Measurements from ENCODE around the gene ISYNA1.

The ISYNA1 gene

DNA sequence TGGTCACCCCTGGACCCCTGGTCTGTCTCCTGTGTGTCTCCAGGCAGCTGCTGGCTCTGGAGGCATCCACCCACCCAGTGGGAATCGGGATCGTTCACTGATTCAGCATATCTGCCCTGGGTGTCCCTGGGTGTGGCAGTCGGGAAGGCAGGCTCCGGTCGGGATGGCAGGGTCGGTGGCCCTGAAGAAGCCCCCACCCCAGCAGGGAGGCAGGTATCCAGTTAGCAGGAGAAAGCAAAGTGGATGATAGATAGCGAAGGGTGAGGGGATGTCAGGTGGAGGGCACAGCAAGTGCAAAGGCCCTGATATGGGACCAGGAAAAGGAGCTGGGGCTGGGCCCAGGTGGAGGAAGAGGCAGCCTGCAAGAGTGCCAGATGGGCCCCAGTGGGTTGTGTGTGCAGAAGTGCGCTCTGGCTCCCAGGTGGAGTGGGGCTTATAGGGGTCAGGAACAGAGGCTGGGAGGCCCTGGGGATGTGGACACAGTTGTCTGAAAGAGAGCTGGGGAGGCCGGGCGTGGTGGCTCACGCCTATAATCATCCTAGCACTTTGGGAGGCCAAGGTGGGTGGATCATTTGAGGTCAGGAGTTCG is 16.5 kb downstream of the ISYNA1 start:
- Histone ChIP-seq H3K27ac (no peak overlapping the region), H3K4me3 (ENCODE audit: low read depth, low read length) (peak overlapping the region; percentile 74), H3K27me3 (replicated peaks) (no peaks in the 10 kb centered on the region), H3K36me3 (replicated peaks) (peaks cover 2% of the 10 kb centered on the region)
- TF ChIP-seq, protein P1, sequence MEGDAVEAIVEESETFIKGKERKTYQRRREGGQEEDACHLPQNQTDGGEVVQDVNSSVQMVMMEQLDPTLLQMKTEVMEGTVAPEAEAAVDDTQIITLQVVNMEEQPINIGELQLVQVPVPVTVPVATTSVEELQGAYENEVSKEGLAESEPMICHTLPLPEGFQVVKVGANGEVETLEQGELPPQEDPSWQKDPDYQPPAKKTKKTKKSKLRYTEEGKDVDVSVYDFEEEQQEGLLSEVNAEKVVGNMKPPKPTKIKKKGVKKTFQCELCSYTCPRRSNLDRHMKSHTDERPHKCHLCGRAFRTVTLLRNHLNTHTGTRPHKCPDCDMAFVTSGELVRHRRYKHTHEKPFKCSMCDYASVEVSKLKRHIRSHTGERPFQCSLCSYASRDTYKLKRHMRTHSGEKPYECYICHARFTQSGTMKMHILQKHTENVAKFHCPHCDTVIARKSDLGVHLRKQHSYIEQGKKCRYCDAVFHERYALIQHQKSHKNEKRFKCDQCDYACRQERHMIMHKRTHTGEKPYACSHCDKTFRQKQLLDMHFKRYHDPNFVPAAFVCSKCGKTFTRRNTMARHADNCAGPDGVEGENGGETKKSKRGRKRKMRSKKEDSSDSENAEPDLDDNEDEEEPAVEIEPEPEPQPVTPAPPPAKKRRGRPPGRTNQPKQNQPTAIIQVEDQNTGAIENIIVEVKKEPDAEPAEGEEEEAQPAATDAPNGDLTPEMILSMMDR (IDR thresholded peaks at IDR 0.05; ENCODE audit: low read depth, low read length, missing control alignments): no peak
- in situ Hi-C loops (cut with HindIII; ENCODE audit: low pct_ligation_motif_present, low sequenced_read_pairs): no loop called here
- no peak for DNase-seq

DNA sequence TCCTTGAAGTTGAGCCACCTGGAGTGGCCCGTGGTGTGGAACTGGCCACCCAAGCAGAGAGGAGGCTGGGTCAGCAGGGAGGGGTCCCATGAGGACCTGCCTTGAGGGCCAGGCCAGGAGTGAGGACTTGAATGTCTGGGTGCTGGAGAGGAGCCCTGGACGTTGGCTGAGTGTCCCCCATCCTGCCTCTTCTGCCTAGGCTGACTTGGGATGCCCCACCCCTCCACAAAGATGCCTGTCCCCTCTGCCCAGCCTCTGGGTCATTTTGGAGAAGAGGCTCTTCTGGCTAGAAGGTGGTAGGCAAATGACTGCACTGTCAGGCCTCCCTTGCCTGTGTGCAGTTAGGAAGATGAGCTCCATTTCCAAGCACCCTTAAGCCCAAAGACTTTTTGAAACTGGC is 17.0 kb downstream of the ISYNA1 start:
- H3K27me3 ChIP-seq (replicated peaks): no peaks in the 10 kb centered on the region
- no peak for DNase-seq
- in situ Hi-C loops (cut with HindIII; ENCODE audit: low pct_ligation_motif_present, low sequenced_read_pairs): no loop called here
- peaks cover 2% of the 10 kb centered on the region for H3K36me3 ChIP-seq (replicated peaks)
- peak overlapping the region; percentile 74 for H3K4me3 ChIP-seq (ENCODE audit: low read depth, low read length)
- TF ChIP-seq, protein P1 (IDR thresholded peaks at IDR 0.05; ENCODE audit: low read depth, low read length, missing control alignments): no peak
- H3K27ac ChIP-seq: no peak overlapping the region

DNA sequence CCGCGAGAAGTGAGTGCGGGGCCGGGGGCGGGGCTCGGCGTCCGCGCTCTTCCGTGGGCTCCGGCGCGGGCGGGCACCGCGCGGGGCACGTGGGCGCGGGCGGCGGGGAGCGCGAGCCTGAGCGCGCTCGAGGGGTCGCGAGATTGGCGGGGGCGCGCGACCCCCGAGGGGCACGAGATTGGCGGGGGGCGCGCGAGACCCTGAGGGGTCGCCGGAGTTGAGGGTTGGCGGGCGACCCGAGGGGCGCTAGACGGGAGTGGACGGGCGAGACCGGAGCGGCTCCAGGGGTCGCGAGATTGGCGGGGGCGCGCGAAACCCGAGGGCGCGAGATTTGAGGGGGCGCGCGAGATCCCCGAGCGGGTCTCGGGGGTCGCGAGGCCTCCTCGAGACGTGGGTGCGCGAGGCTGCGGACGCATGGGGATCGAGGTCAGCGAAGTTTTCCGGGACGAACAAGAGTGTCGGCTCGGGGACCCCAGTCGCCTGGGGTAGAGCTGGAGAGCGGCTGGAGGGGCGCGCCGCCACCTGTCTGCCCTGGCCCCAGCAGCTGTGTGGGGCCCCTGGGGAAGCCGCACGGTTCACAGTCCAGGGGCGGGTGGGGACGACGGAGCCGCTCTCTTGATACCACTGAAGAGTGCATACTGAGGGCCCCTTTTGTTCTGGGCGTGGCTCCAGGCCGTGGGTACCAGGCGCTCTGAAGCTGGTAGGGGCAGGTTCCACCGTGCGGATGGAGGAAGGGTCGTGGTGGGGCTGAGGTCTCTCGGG is 18.1 kb downstream of the ISYNA1 start:
- peak overlapping the region; percentile 44 for H3K27ac ChIP-seq
- in situ Hi-C loops (cut with HindIII; ENCODE audit: low pct_ligation_motif_present, low sequenced_read_pairs): no loop called here
- TF ChIP-seq, protein P1 (IDR thresholded peaks at IDR 0.05; ENCODE audit: low read depth, low read length, missing control alignments): no peak
- H3K36me3 ChIP-seq (replicated peaks): peaks cover 2% of the 10 kb centered on the region
- H3K27me3 ChIP-seq (replicated peaks): no peaks in the 10 kb centered on the region
- H3K4me3 ChIP-seq (ENCODE audit: low read depth, low read length): peak overlapping the region; percentile 74
- DNase-seq: no peak

DNA sequence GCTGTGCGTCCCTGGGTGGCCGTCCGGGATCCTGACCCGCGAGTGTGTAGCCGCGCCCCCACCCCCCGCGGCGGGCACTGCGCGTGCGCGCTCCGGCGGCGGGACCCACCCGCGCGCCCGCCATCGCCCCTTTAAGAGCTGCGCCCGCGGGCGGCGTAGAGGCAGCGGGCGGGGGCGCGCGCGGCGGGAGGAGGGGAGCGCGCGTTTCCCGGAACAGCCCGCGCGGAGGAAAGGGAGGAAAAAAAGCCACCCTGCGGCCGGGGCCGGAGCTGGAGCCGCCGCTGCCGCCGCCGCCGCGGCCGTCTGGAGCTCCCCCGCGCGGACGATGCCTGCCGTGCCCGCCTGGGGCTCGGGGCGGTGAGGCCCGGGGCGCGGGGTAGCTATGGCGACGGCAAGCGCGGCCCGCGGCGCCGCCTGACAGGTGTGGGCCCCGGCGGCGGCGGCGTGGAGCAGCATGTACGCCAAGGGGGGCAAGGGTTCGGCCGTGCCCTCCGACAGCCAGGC is 18.7 kb downstream of the ISYNA1 start, which contains the start of gene SSBP4:
SSBP4 (plus strand) TSS at position 204 of the 504 bp plus-strand sequence; CDS start at position 455, 251 bp downstream.
- TF ChIP-seq, protein P1 (IDR thresholded peaks at IDR 0.05; ENCODE audit: low read depth, low read length, missing control alignments): peak; percentile 19
- Histone ChIP-seq H3K36me3 (replicated peaks) (peaks cover 2% of the 10 kb centered on the region), H3K27ac (peak within 1 kb of the TSS; percentile 98), H3K4me3 (ENCODE audit: low read depth, low read length) (peak within 1 kb of the TSS; percentile 74), H3K27me3 (replicated peaks) (no peaks in the 10 kb centered on the region)
- in situ Hi-C loops (cut with HindIII; ENCODE audit: low pct_ligation_motif_present, low sequenced_read_pairs): no loop called here
- DNase-seq: peak; percentile 53

DNA sequence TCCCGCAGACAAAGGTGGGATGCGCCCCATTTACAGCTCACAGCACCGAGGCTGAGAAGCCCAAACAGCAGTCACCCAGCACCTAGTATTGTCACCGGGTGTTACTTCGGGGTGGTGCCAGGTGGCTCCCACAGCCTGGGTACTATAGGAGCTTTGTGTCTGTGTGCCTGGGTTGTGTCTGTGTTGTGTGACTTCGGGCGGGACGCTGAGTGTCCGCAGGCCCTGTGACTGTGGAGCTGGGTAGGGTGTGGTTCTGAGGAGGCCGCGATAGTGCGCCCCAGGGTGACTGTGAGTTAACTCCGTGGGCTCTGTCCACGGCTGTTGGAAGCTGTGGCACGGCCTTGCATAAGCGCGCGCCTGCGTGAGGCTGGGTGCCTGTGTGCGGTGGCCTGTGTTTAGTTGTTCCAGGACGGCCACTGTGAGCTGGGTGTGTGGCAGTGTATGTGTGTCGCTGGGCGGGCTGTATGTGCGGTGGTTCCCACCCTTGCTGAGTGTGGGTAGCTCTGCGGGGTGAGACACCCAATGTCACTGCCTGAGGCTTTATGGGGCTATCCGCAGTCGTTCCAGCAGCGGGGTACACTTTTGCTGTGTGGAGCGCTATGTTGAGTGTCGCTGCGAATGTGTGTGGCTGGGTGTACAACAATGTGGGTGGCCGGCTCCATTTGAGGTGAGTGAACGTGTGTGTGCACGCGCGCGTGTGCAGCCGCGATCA is 19.3 kb downstream of the ISYNA1 start:
- DNase-seq: no peak
- H3K27ac ChIP-seq: peak overlapping the region; percentile 98
- in situ Hi-C loops (cut with HindIII; ENCODE audit: low pct_ligation_motif_present, low sequenced_read_pairs): no loop called here

More for the DNA sequence above, 19.3 kb downstream of the ISYNA1 start:
- TF ChIP-seq, protein P1 (IDR thresholded peaks at IDR 0.05; ENCODE audit: low read depth, low read length, missing control alignments): no peak
- peaks cover 2% of the 10 kb centered on the region for H3K36me3 ChIP-seq (replicated peaks)
- H3K27me3 ChIP-seq (replicated peaks): no peaks in the 10 kb centered on the region
- peak overlapping the region; percentile 33 for H3K4me3 ChIP-seq (ENCODE audit: low read depth, low read length)

Measured in brain microvascular endothelial cell (primary cell).